Measurements from ENCODE around the gene MAPK8.

- TF ChIP-seq POLR2AphosphoS5 (IDR thresholded peaks at IDR 0.05) (no peak), CTCF (IDR thresholded peaks at IDR 0.05) (no peak), POLR2A (IDR thresholded peaks at IDR 0.05) (no peak), EP300 (IDR thresholded peaks at IDR 0.05) (no peak)
Measured at GRCh38 chr10:48302515-48303476, 3.7 kb upstream of the MAPK8 start.

Measured in suprapubic skin (tissue), 4 donors.